ENCODE results near the gene PREB.
"Not testable (repeated sequence)": the region's sequence is repeated elsewhere in the genome, so short reads cannot be mapped to it uniquely, and the experiment has no call there.

Gene PREB

GRCh38 chr2:27125104-27125503 is 9.3 kb downstream of the PREB start:
- no peak for DNase-seq

- peak in 1 of 2 experiments; percentile 66 for DNase-seq
Measured at GRCh38 chr2:27123302-27124150, 10.9 kb downstream of the PREB start, which contains the start of gene ABHD1. ABHD1 (plus strand) TSS chr2:27123815; CDS start chr2:27123949, 134 bp downstream.

- DNase-seq, result no peak
Measured at GRCh38 chr2:27122791-27123190, 11.6 kb downstream of the PREB start.

- no peak for DNase-seq
Measured at GRCh38 chr2:27121906-27122305, 12.5 kb downstream of the PREB start.

GRCh38 chr2:27119330-27119670 is 15.1 kb downstream of the PREB start:
- not testable (repeated sequence) for DNase-seq

GRCh38 chr2:27118525-27119329 is 15.7 kb downstream of the PREB start, which contains the start of gene CGREF1:
CGREF1 (minus strand) TSS chr2:27119128; CDS start chr2:27104366, 14,762 bp downstream.
- peak in 1 of 2 experiments; percentile 68 for DNase-seq

- DNase-seq, result no peak
Measured at GRCh38 chr2:27117995-27118524, 16.4 kb downstream of the PREB start.

GRCh38 chr2:27115519-27115918 is 18.9 kb downstream of the PREB start:
- no peak for DNase-seq

- not testable (repeated sequence) for DNase-seq
Measured at GRCh38 chr2:27111392-27112078, 22.9 kb downstream of the PREB start.

GRCh38 chr2:27110603-27111352 is 23.7 kb downstream of the PREB start:
- not testable (repeated sequence) for DNase-seq

- no peak for DNase-seq
Measured at GRCh38 chr2:27109083-27109482, 25.4 kb downstream of the PREB start.

GRCh38 chr2:27108221-27108620 is 26.2 kb downstream of the PREB start:
- DNase-seq, result no peak

GRCh38 chr2:27105981-27106380 is 28.5 kb downstream of the PREB start:
- no peak for DNase-seq

GRCh38 chr2:27102329-27102728 is 32.1 kb downstream of the PREB start:
- DNase-seq, result no peak

GRCh38 chr2:27100036-27100435 is 34.4 kb downstream of the PREB start:
- DNase-seq, result no peak

GRCh38 chr2:27099334-27099955 is 35.0 kb downstream of the PREB start:
- DNase-seq, result no peak

GRCh38 chr2:27097341-27097740 is 37.1 kb downstream of the PREB start:
- no peak for DNase-seq

- no peak for DNase-seq
Measured at GRCh38 chr2:27096748-27097297, 37.6 kb downstream of the PREB start.

GRCh38 chr2:27095745-27096651 is 38.4 kb downstream of the PREB start:
- DNase-seq, result peak in 1 of 2 experiments; percentile 68

- no peak for DNase-seq
Measured at GRCh38 chr2:27095427-27095744, 39.0 kb downstream of the PREB start.
